Tongue (tissue), 2 donors: ENCODE data around the gene SPSB2. TPM values are rescaled to one million over a fixed set of nuclear protein-coding genes. Genes with fewer than 3 reads are reported as not detected.
A peak's percentile ranks its signal among the peaks of the same experiment; 100 is the strongest.

Source experiments
- DNase-seq: peaks from one replicate; pipeline ENCODE4 v3.0.0-alpha.2; 2015
- total RNA-seq: library from RNA; depleted of rRNA; stranded (reverse); fragments of >200 nt; gene quantifications from one replicate; pipeline ENCODE4 v1.2.3, GENCODE V29; 2014

Gene SPSB2
- total RNA-seq, 1 donor from 2014 or later: 3.8 TPM

DNA sequence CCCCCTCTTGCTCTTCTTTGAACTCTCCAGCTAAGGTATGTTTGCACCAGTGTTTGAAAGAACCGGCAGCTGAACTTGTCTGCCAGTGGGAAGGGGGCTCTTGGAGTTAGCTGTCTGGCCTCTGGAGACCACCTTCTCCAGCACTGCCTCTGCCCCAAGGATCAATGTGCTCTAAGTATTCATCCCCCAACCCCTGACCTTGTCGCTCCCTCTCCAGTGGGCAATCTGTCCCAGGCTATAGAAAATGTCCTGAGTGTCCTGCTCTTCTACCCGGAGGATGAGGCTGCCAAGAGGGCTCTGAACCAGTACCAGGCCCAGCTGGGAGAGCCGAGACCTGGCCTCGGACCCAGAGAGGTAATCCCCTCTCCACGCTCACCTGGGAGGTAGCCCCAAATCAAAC, 42.1 kb downstream of the SPSB2 start:
- DNase-seq: no peak

- DNase-seq: no peak
Measured at GRCh38 chr12:6830286-6830890, 42.7 kb downstream of the SPSB2 start.

DNA sequence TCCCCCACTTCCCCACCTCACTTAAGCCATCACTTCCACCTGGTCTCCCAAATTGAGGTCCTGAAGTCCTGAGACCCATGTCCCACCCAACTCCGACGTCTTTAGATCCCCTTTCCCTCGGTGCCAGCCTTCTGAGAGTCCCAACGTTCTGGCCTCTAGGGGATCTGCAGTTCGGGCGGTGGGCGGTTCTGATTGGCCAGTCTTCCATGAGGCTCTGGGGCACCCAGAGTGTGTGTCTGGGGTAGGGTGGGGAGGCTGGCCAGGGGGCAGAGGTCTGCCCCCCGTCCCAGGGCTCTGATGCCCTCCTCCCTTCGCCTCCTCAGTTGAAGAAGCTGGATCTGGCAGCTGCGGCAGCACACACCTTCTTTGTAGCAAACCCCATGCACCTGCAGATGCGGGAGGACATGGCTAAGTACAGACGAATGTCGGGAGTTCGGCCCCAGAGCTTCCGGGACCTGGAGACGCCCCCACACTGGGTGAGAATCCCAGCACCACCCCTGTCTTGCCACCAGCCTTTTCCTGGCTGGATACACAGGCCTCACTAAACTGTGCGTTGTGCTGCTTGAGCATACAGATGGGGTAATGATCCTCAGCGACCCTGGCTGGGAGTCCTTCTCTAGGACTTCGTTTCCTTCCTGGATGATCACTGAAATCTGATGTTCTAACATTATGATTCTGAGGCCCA, 43.4 kb downstream of the SPSB2 start:
- no peak for DNase-seq

DNA sequence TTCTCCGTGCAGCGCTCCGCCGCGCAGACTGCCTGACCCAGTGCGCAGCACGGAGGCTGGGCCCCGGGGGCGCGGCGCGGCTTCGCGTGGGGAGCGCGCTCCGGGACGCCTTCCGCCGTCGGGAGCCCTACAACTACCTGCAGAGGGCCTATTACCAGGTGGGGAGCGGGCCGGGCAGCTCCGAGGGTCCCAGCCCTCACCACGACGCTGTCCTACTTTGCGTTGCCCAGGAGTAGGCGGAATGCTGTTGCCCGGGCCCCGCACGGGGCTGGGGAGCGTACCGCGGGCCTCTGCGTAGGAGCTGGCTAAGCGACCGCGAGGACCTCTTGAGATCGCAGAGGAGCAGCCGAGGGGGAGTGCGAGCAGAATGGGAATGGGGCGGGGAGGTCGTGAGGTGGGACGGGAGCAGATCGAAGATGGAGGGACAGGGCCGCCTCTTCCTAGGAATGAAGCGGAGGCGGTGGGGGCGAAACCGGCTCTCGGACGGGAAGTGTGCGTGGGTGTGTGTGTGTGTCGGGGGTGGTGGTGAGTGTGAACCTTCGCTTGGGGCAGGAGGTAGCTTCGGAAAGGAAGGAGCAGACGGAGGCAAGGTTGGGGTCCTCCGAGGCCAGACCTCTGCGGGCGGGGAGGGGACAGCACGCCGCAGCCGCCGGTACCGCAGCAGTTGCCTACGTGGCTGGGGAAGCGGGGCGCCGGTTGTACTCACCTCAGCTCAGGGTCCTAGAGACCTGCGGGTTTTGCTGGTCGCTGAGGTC, 44.1 kb downstream of the SPSB2 start:
- peak; percentile 77 for DNase-seq

DNA sequence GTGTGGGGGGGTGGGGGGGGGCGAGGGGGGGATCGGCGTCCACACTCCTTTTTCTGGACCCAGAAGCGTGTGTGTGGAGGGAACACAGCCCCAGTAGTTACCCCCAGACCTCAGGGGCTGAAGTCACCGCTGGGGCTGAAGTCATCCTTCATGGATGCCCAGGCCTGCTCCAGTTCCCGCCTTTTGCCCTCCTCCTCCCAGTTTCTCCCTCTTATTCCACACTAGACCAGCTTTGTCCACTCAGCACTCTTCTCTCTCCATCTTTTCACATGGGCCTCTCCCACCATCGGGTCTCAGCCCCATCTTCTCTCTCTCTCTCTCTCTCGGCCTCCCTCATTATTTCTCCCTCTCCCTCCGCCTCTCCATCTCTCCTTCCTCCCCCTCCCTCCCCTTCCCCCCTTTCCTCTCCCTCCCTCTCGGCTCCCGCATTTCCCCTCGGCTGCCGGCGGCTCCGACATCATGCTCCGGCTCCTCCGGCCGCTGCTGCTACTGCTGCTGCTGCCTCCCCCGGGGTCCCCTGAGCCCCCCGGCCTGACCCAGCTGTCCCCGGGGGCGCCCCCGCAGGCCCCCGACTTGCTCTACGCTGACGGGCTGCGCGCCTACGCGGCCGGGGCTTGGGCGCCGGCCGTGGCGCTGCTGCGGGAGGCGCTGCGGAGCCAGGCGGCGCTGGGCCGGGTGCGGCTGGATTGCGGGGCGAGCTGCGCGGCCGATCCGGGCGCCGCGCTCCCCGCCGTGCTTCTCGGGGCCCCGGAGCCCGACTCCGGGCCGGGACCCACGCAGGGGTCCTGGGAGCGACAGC, 44.9 kb downstream of the SPSB2 start, which contains the start of gene P3H3:
Gene P3H3 (plus strand): TSS at position 426 of the 799 bp plus-strand sequence. CDS start 34 bp downstream, at position 460.
- DNase-seq: peak; percentile 72

DNA sequence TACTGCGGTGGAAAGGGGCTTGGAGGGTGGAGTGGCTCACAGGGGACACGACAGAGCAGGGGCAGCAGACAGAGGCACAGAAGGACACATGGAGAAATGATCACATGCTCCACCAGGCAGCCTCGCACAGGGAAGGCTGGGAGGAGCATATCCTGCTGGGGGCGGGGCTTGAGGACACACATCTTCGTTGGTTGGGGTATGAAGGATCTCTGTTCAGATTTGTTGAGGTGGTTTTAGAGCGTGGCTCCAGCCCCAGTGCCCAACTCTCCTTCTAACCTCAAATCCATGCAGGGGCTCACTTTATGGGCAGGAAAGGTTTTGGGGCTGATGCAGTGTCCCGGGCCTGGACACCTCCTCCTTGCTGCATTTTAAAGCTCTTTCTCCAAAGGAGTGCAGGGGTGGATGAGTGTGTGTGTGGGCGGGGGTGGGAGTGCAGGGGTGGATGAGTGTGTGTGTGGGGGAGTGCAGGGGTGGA, 45.6 kb downstream of the SPSB2 start:
- DNase-seq: peak; percentile 91

- no peak for DNase-seq
Measured at GRCh38 chr12:6826734-6827436, 46.2 kb downstream of the SPSB2 start.

- DNase-seq: no peak
Measured at GRCh38 chr12:6826125-6826733, 46.9 kb downstream of the SPSB2 start.

- peak; percentile 95 for DNase-seq
Measured at GRCh38 chr12:6825398-6826124, 47.5 kb downstream of the SPSB2 start.

DNA sequence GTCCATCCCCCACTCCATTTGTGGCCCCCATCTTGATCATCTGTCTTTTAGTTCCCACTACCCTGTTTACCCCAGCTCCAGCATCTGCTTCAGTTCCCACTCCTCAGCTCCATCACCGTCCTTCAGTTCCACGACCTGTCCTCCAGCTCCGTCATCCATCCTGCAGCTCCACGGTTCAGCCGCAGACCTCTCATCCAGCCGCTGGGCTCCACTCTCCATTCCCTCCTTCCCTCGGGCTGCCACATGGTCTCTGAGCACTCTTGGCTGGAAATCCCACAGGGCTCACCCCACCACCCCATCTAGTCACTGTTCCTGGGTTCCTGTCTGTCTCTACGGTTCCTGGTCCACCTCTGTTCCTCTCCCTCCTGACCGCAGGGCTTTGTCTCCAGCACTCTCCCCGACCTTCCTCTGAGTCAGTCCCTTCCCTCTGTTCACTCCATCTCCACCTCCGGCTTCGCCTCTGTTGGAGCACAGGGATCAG, 48.2 kb downstream of the SPSB2 start:
- DNase-seq: no peak

- DNase-seq: no peak
Measured at GRCh38 chr12:6824085-6824775, 48.9 kb downstream of the SPSB2 start.

- no peak for DNase-seq
Measured at GRCh38 chr12:6823182-6824084, 49.7 kb downstream of the SPSB2 start.

DNA sequence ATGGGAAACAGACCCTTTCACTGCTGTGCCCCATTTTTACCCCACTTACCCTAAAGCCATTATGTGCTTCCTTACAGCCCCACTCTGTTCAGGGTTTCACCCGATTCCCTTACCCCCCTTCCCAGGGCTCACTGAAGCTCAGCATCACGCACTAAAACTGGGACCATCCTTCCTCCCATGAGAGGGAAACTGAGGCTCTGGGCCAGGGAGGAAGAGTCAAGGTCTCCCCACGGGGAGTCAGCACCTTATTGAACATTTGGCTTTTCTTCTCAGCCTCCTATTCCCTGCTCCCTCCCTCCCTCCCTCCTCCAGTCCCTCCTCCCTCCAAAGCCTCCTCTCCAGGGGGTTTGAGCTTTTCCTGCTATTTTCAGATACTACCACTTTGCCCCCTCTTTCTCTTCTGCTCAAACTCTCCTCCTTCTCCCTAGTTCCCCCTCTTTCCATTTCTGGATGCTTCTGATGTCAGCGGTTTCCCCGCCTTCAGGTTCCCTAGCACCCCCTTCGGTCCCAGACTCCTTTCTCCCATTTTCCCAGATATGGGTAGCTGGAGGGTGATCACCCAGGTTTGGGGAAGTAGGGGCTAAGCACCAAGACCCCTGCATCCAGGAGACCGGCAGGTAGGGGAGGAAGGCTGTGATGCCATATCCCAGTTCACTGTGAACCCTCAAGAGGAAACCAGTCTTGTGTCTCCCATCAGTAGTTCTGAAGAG, 50.5 kb downstream of the SPSB2 start:
- DNase-seq: no peak

GRCh38 chr12:6821591-6822425, 51.3 kb downstream of the SPSB2 start, which contains the start of gene GPR162:
TSS of gene GPR162 (plus strand) at chr12:6821821. CDS start at chr12:6823899, 2,078 bp downstream.
- DNase-seq: peak; percentile 83
